GM18861 (cell line): ENCODE results near the gene TSPAN32.

Experiments used
- ATAC-seq: cut with Tn5 transposase; IDR thresholded peaks from one replicate; pipeline ENCODE4 v1.9.1; 2021; ENCODE audit not compliant: unreplicated experiment

Gene TSPAN32

DNA sequence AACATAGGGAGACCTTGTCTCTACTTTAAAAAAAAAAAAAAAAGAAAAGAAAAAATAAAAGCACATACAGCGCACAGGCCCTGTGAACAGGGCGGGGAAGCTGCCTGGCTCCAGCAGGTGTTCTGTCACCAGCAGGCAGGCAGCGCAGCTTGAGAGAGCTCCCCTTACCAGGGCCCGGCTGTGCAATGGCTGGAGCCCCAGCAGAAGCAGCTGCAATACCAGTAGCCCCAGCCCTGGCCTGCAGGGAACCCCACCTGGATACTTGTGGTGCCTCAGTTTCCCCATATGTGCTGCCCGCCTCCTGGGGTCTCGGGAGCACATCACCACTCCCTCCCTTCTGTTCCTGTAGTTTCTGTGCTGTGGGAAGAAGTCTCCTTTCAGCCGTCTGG is 12.3 kb downstream of the TSPAN32 start:
- no peak for ATAC-seq

DNA sequence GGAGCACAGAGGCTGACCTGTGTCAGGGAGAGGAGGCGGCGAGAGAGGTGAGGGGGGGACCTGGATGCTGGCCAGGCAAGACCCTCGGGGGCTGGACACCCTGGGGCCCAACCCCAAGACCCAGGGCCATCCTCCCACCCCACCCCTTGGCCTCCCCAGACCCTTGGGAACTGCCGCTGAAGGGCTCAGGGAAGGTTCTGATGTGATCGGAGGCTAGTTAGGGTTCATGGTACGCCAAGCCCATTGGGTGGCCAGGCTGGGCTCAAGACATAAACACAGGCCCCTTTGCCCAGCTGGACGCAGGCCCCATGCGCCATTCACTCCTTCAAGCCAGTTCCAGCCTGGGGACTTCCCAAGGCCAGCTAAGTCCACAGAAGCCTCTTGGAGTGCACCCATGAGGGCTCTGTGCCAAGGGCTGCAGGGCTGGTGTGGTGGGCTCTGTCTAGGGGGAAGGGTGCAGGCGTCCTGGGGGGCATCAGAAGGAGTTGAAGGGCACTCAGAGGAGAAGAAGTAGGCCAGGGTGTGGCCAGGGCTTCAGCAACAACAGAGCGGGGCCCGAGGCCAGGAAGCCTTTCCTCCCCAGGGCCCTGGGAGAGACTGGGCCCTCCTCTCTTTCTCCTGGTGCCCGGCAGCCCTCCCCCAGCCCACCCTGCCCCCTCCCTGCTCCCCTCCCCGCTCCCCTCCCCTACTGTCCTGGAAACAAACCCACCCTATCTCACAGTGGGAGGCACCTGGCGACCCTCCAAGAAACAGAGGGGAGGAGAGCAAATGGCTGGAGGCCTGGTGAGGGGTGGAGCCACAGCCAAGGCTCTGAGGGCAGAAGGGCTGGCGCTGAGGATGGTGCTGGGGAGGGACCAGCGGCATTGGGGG is 12.9 kb downstream of the TSPAN32 start:
- ATAC-seq: no peak

DNA sequence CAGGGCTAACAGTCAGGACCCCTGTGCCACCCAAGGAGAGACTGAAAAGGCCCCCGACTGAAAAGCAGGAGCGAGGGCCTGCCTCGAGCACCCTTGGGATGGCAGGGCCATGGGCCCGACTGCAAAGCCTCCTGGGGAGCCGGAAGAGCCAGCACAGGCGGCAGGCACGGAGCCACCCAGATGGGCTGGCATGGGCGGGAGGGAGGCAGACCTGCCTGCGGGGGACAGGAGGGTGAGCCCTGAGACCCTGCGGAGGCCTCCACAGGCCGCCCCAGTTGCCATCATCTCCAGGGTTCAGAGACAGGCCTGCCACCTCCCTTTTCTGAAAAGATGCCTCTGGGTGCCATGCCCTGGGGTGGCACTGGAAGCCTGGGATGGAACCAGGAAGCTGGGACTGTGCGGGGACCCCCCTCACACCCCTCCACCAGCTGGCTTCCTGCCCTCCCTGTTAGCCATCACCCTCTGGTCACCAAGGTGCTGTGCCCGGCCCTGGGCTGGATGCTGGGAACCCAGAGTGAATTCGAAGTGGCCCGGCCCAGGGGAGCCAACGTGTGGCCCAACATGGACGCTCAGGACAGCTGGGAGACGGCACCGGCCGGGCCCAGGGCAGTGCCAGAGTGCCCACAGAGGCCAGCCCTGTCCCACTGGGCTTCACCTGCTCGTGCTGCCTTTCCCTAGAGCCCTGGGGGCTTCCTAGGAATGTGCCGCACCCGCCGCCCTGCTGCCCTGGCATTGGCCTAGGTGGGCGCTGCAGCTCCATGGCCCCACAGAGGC is 13.8 kb downstream of the TSPAN32 start:
- no peak for ATAC-seq

DNA sequence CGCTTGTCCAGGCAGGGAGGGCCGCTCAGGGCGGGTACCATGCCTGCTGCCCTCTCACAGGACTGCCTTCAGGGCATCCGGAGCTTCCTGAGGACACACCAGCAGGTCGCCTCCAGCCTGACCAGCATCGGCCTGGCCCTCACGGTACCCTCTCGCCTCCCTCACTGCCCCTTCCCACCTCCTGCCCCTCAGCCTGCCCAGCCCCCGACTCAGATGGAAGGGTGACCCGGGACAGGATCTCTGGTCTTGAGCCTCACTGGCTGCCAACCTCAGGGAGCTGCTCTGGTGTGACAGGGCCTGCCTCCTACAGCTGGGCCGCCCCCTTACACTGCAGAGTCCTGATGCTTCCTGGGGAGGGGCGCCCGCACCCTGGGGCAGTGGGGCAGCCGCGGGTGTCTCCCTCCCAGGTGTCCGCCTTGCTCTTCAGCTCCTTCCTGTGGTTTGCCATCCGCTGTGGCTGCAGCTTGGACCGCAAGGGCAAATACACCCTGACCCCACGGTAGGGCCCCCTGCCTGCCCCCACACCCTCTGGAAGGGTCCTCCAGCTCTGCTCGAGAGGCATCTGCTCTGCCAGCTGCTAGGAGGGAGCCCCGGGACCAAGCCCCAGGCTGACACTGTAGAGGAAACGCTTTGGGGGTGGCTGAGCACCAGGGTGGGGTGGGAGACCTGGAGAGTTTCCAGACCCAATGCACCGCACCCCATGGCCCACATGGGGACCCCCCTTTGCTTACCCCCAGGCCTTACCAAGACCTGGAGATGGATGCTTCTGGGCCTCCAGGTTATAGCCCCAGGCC is 14.6 kb downstream of the TSPAN32 start:
- ATAC-seq: no peak

DNA sequence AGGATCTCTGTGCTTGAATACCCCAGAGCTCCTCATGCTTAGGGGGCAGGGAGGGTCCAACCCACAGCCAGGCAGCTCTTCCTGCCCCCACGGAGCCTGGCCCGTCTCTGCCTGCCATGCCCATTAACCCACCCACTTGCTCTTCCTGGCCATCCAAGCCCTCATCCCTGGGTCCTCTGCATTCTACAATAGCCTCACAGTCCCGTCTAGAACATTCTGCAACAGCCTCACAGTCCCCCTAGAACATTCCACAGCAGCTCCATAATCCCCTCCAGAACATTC is 15.1 kb downstream of the TSPAN32 start:
- ATAC-seq: no peak

DNA sequence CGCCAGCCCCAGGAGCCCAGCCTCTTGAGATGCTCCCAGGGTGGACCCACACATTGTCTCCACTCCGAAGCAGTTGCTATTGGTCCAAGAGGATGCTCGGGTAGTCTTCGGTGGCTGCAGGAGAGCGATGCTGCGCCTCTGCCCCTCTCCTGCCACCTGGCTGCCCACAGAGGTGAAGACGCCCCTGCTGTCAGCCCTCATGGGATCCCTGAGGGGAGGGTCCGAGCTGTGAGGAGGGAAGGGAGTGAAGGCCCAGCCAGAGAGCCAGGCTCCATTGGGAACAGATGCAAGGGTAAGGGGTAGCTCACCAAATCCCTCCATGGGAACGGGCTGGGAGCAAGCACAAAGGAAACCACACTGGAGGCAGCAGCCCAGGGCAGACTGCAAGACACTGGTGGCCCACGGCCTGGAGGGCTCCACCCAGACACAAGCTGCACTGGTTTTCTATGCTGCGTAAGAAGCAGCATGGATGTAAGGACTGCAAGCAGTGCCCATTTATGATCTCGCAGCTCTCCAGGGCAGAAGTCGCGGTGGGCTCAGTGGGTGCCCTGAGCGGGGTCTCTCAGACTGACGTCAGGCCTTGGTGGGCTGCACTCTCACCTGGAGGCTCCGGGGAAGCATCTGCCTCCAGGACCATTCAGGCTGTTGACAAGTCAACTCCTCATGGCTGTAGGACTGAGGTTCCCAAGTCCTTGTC is 15.7 kb downstream of the TSPAN32 start:
- no peak for ATAC-seq

DNA sequence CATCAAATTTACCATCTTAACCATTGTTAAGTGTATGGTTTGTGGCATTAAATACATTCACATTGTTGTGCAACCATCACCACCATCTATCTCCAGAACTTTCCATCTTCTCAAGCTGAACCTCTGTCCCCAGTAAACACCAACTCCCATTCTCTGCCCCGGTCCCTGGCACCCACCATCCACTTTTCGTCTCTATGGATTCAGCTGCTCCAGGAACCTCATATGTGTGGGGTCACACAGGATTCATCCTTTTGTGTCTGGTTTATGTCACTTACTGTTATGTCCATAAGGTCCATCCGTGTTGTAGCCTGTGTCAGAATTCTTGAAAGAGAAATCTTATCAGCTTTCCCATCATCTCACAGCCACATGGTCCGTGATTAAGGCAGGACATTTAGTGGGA is 16.3 kb downstream of the TSPAN32 start:
- ATAC-seq: no peak

DNA sequence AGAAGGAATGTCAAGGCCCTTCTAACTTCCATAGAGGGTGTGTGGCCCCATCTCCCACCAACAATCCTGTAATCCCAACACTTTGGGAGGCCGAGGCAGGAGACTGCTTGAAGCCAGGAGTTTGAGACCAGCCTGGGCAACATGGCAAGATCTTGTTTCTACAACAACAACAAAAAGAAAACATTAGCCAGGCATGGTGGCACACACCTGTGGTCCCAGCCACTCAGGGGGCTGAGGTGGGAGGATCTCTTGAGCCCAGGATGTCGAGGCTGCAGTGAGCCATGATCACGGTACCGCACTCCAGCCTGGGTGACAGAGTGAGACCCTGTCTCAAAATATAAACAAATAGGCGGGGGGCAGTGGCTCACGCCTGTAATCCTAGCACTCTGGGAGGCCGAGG is 16.9 kb downstream of the TSPAN32 start:
- ATAC-seq: no peak

DNA sequence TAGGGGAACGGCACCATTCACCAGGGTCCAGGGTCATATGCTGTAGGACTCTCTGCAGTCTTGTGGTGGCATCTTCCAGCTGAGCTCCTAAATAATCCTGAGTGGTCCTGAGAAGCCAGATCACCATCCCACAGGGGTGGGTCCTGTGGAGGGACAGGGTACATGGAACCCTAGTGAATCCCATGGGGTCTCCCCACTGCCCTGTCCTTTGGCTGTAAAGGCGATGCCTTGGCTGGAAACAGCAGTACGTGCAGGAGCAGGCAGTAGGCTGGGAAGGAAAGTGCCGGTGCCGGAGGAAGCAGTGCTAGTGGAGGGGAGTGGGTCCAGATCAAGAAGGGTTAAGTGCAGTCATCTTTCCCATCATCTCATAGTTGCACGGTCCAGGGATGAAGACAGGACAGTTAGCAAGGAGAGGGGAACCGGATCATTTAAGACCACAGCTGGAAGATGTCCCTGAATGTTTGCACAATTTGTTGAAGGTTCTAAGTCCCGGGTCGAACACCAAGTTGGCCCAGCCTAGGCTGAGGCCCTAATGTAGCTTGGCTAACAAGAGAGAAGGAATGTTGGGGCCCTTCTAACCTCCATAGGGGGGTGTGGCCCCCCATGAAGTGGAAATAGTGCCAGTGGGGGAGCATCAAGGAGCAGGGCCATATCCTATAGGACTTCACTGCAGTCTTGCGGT is 18.1 kb downstream of the TSPAN32 start:
- ATAC-seq: no peak

DNA sequence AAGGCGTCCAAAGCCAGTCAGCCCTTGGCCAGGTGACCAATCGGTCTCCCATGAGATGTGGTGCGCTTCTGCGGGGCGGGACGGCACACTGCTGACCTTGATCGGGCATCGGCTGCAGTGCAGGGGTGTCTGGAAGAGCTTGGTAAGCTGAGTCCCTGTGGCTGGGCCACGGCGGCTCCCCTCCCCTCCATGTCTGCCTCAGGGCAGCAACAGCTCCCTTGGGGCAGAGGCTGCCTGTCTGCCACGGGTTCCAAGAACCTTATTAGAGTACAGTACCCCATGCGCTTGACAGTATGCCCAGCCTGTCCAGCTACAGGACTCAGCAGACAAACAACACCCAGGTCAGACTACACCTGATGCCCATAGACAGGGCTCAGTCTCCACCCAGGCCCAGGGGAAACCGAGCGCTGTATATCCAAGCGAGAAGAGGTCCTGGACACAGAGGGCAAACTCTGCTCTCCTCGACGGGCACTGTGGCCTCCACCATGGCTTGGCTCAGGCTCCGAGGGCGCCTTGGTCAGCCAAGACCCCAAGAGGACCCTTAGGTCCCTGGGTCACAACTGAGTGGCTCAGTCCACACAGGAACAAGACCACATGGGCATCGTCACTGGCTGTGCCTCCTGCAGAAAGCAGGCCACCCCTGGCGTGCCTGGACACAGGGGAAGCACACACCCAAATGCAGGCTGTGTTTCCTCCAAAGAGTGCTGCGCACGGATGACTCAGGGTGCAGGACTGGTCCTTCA is 18.9 kb downstream of the TSPAN32 start:
- no peak for ATAC-seq

DNA sequence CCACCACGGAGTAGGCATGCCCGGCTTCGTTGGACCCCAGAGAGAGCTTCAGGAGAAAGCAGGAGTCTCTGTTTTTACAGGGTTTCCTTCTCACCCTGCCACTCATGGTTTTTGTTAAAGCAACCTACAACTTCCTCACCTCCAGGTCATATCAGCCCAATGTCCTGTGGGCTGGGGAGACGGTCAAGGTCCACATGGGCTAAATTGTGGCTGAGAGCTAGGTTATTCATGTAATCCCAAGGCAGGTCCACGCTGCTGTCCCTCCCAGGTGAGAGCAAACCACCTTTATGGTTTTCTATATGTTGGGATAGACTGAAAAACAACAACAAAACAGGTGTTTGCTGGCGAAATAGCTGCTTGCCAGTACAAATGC is 19.5 kb downstream of the TSPAN32 start:
- no peak for ATAC-seq

DNA sequence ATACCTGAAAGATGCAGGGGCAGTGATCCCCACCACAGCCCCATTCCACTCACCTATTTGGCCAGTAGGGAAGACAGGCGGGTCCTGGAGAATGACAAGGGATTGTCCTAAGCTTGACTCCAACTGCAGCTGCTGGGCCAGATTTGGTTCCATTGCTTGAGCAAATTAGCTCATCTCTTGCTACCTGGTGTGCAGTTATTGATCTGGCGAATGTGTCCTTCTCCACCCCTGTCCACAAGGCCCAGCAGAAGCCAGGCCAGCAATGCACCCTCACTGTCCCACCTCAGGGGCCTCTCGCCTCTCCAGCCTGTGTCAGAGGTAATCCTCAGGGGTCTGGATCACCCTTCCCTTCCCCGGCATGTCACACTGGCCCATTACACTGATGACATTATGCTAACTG is 23.3 kb downstream of the TSPAN32 start:
- ATAC-seq: no peak

DNA sequence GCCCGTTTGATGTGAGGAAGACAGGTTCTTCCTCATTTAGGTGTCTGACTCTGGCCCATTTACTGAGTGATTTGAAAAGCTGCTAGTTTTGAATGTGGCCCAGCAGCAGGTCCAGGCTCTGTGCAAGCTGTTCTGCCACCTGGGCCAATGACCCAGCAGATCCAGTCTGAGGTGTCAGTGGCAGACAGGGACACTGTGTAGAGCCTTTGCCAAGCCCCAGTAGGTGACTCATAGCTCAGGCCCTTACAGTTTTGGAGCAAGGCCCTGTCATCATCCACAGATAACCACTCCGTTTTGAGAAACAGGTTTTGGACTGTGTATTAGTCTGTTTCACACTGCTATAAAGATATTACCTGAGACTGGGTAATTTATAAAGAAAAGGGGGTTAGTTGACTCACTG is 23.9 kb downstream of the TSPAN32 start:
- no peak for ATAC-seq

DNA sequence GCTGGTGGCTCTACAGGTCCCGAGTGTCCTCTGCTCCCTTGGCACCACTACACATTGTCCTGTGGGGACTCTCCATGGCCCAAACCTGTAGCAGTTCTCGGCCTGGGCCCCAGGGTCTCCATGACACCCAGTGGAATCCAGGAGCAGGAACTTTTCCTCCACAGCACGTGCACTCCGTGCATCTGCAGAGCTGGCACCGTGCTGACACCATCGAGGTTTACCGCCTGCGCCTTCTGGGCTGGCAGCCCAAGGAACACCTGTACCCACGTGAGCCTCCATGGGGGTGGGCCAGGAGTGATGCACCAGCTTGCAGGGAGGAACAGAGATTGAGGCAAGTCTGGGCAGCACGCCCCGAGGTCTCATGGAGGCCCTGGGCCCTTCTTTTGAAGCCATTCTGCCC is 25.2 kb downstream of the TSPAN32 start:
- ATAC-seq: no peak

DNA sequence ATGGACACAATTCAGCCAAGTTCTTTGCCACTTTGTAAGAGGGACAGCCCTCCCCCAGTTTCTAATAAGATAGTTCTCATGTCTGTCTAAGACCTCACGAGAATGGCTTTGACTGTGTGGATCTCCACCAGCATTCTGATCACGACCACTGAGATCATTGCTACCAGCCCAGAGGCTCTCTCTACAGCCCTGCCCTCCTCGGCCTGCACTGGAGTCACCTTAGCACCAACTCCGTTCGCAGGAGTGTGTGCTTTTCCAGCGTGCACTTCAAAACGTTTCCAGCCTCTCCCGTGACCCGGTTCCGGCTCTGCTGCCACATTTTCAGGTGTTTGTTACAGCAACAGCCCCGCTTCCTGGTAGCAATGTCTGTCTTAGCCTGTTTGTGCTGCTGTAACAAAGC is 26.2 kb downstream of the TSPAN32 start:
- no peak for ATAC-seq

DNA sequence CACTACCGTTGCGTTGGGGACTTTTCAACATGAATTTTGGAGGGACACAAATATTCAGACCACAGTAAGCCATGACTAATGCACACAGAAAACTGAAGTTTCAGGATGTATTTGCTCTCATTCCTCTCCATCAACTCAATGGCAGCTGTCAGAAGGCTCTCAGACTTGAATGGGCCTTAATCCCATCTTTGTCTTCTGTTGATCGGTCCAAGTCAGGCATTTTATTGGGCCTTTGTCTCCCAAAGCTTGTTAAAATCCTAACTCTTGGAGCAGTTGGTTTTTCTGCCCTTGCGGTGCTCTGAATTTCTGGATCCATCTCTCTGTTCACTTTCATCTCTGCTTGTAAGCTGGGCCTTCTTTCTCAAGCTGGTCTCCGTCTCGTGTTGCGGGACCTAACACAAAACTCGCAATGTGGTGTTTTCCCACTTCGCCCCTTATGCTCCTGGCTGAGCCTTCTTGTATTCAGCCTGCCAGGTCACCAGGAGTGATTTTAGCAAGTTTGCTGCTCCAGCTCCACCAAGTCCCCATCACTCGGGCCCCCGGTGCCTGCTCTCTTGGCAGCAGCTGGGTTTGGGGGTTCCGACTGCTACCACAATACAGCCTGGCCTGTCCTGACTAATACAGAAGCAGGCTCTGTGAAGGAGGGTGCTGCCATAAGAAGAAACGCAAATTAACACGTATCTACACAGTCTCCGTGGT is 27.0 kb downstream of the TSPAN32 start:
- ATAC-seq: no peak

DNA sequence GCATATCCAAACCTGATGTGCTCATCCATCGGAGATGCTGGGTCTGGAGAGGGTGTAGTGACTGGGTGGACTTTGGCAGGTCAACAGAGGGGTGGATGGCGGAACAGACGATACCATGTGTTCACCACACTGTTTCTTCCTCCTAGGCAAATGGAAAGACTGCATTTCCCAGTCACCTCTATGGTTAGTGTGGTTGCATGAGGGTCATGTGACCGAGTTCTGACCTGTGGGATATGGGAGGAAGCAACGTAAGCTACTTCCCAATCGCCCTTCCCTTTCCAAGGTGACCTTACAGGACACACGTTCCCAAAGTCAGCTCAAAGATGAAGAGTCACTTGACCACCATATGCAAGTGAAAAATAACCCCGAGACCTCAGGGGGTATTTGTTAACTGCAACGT is 27.7 kb downstream of the TSPAN32 start:
- ATAC-seq: no peak

DNA sequence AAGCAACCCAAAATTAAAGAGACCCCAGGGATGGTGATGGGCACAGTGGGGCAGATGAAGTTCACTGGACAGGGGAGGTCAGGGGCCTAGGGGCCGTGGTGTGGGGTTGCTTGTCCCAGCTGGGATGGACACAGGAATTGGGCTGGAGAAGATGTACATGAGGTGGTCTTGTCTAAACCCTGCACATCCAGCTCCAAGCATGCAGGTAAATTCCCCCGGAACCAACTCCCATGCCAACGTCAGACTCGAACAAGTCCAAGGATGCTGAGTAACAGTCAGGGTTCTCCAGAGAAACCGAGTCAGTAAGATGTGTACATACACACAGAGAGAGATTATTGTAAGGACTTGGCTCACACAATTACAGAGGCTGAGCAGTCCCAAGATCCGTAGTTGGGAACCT is 28.9 kb downstream of the TSPAN32 start:
- ATAC-seq: no peak

DNA sequence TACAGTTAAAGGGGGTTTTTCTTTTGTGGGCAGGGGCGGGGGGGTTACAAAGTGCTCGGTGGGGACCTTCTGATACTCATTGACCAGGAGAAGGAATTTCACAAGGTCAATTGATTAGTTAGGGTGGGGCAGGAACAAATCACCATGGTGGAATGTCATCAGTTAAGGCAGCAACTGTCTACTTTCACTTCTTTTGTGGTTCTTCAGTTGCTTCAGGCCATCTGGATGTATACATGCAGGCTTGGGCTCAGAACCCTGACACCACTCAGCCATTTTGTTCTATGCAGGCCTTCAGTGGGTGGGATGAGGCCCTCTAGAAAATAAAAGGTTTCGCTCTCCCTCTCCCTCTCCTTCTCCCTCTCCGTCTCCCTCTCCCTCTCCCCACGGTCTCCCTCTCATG is 29.6 kb downstream of the TSPAN32 start:
- ATAC-seq: no peak
